Measurements from ENCODE around the gene PALM3. TPM values are rescaled to one million over a fixed set of nuclear protein-coding genes. Genes with fewer than 3 reads are reported as not detected.

Gene PALM3
- polyA plus RNA-seq (ENCODE audit: insufficient read length in 3 of 3) = 10 to 100 TPM; 22.4 to 25.8 (median 23.1) TPM

- no peak for DNase-seq (ENCODE audit: low read depth in 3 of 3, low spot score in 2 of 3)
Observed at GRCh38 chr19:14061751-14062557, at the start of gene PALM3. TSS of gene PALM3 (minus strand) at chr19:14062076. CDS start at chr19:14061980, 96 bp downstream.

DNA sequence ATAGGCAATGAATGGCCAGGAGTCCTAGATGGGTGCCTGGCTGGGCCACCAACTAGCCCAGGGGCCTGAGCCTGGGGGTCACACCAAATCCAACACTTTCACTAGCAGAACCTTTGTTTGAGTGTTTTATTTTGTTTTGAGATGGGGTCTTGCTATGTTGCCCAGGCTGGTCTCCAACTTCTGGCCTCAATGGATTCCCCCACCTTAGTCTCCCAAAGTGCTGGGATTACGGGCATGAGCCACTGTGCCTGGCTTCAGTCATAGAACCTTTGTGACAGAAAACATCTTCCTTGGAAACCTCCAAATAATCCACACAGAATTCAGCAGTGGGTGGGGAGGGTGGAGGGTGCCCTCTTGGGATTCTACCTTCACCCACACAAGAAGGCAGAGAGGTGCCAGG is 49.6 kb upstream of the PALM3 start:
- DNase-seq (ENCODE audit: low read depth in 3 of 3, low spot score in 2 of 3) = no peak

GRCh38 chr19:14110650-14111049 is 48.8 kb upstream of the PALM3 start:
- no peak for DNase-seq (ENCODE audit: low read depth in 3 of 3, low spot score in 2 of 3)

- DNase-seq (ENCODE audit: low read depth in 3 of 3, low spot score in 2 of 3) = no peak
Observed at GRCh38 chr19:14107581-14108461, 45.9 kb upstream of the PALM3 start.

- no peak for DNase-seq (ENCODE audit: low read depth in 3 of 3, low spot score in 2 of 3)
Observed at GRCh38 chr19:14106840-14107239, 45.0 kb upstream of the PALM3 start.

- no peak for DNase-seq (ENCODE audit: low read depth in 3 of 3, low spot score in 2 of 3)
Observed at GRCh38 chr19:14105680-14106079, 43.8 kb upstream of the PALM3 start.

DNA sequence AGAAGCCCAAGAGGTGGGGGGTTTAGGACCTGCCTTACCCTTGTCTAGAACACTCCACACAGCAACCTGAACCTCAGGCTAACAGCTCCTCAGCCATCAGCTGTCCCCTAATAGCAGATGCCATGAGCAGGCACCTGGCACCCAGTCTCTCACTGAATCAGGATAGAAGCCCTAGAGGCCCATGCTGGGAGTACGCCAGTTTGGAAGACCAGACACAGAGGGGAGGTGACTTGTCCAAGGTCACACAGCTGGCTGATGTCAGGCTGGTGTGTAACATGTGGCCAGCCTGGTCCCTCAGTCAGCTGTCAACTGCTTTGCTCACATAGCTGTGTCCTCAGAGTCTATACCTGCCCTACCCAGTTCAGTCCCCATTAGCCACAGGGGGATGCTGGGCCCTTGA is 41.4 kb upstream of the PALM3 start:
- DNase-seq (ENCODE audit: low read depth in 3 of 3, low spot score in 2 of 3) = no peak

GRCh38 chr19:14102756-14103155 is 40.9 kb upstream of the PALM3 start:
- DNase-seq (ENCODE audit: low read depth in 3 of 3, low spot score in 2 of 3) = no peak

DNA sequence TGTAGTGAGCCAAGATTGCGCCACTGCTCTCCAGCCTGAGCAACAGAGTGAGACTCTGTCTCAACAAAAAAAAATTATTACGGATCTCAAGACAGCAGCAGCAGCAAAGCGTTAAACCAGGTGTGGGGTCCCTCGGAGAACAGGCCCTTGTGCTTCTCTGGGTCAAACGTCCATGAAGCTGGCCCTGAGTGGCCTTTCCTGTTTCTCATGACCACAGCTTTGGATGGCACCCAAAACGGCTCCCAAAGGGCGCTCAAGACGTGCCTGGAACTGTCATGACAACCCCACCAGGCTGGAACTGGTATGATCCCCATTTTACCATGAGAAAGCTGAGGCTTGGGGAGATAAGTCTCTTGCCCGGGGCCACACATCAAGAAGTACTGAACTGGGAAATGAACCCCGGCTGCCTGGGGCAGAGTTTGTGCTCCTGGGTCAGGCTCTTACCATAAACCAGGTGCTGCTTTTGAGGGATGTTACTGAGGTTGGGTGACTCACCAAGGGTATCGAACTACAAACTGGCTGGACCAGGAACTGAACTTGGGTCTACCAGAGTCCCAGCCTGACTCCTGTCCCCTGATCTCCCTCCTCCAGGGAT is 40.3 kb upstream of the PALM3 start:
- DNase-seq (ENCODE audit: low read depth in 3 of 3, low spot score in 2 of 3) = no peak

- DNase-seq (ENCODE audit: low read depth in 3 of 3, low spot score in 2 of 3) = no peak
Observed at GRCh38 chr19:14101003-14101545, 39.2 kb upstream of the PALM3 start.

GRCh38 chr19:14097532-14098151 is 35.8 kb upstream of the PALM3 start:
- no peak for DNase-seq (ENCODE audit: low read depth in 3 of 3, low spot score in 2 of 3)

DNA sequence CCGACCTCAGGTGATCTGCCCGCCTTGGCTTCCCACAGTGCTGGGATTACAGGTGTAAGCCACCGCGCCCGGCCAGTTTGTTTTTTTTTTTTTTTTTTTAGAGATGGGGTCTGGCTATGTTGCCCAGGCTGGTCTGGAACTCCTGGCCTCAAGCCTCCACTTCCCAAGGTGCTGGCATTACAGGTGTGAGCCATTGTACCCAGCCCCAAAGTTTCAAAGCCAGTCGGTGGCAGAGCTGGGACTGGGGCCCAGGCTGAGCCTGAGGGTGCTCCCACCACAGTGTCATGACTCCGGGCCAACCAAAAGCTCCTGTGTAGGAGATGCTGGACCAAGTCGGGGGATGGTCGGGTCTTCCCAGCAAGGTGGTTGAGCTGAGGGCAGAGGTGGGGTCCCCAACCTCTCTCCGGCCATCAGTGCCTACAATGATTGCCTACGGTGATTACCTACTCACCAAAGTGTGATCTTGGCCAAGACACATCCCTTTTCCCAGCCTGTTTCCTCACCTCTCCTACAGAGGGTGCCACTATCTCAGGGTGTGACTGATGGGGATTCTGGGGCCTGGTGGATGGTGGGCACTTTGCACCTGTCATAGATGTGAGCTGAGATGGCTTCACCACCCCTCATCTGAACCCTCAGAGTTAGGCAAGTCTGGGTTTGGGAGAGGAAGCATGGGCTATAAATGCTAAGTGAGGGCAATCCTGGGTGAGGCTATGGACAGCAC is 34.6 kb upstream of the PALM3 start:
- DNase-seq (ENCODE audit: low read depth in 3 of 3, low spot score in 2 of 3) = no peak

DNA sequence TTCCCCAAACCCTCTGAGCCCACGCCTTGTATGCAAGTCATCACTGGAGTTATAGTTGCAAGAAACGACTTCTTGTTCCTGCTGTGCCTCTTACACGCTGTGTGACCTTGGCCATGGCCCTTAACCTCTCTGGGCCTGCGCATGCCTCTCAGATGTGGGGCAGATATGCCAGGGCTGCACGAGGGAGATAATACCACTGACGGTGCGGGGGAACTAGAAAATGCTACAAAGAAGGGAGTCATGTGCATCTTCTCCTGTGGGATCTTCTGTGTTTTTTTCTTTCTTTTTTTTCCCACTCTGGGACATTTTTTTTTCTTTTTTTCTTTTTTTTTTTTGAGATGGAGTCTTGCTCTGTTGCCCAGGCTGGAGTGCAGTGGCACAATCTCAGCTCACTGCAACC is 33.0 kb upstream of the PALM3 start:
- DNase-seq (ENCODE audit: low read depth in 3 of 3, low spot score in 2 of 3) = no peak

- no peak for DNase-seq (ENCODE audit: low read depth in 3 of 3, low spot score in 2 of 3)
Observed at GRCh38 chr19:14093117-14093823, 31.4 kb upstream of the PALM3 start.

GRCh38 chr19:14091813-14092462 is 30.1 kb upstream of the PALM3 start:
- DNase-seq (ENCODE audit: low read depth in 3 of 3, low spot score in 2 of 3) = no peak

- DNase-seq (ENCODE audit: low read depth in 3 of 3, low spot score in 2 of 3) = no peak
Observed at GRCh38 chr19:14091081-14091812, 29.4 kb upstream of the PALM3 start.

DNA sequence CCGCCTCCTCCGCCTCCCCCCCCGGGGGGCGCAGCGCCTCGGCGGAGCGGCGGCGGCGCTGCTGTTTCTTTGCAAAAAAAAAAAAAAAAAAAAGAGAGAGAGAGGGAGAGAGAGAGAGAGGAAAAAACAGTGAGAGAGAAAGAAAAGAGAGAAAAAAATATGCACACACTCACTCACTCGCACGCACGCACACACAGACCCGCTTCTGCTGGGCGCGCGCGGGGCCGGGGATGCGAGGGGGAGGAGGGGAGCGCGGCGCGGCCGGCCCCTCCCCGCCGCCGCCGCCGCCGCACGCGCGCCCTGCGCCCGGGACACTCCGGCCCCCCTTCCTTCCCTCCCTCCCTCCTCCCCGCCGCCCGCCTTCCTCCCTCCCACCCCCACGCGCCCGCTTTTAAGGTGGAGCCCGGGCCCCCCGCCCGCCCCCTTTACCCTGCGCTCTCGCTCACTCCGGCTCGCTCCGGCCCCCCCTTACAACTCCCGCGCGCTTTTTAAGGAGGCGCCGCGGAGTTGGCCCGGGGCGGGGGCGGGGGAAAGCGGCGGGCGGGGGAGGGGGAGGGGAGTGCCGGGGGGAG is 28.7 kb upstream of the PALM3 start, which contains the start of gene SAMD1:
Gene SAMD1, minus strand, starts transcription at position 243 of the 572 bp plus-strand sequence.
- DNase-seq (ENCODE audit: low read depth in 3 of 3, low spot score in 2 of 3) = peak in 1 of 3 donors; percentile 76

All from right renal cortex interstitium (tissue), 3 donors.